H9 (cell line): Measurements from ENCODE around the gene OGFR. TPM values are rescaled to one million over a fixed set of nuclear protein-coding genes. Genes with fewer than 3 reads are reported as not detected.

Experiments
- DNase-seq: peaks from one replicate; pipeline ENCODE4 v3.0.0-alpha.2; 2017
- H2AFZ ChIP-seq: one replicate; pipeline ENCODE4 v1.6.1; 2013; ENCODE audit warnings: mild to moderate bottlenecking, low read length, control low read depth, moderate library complexity
- H2AK5ac ChIP-seq: 2 replicates; pipeline ENCODE4 v1.6.1; 2013; ENCODE audit warnings: low read length, control low read depth, mixed read lengths; ENCODE audit not compliant: insufficient read length
- H2BK120ac ChIP-seq: one replicate; pipeline ENCODE4 v1.6.1; 2013; ENCODE audit warnings: low read depth, mild to moderate bottlenecking, low read length, control low read depth, inconsistent platforms; ENCODE audit not compliant: poor library complexity, severe bottlenecking
- H2BK12ac ChIP-seq: 2 replicates; pipeline ENCODE4 v1.6.1; 2013; ENCODE audit warnings: low read length, control low read depth, mixed read lengths, low read depth; ENCODE audit not compliant: insufficient read length
- H2BK15ac ChIP-seq: 2 replicates; pipeline ENCODE4 v1.6.1; 2013; ENCODE audit warnings: low read depth, low read length, control low read depth
- H2BK20ac ChIP-seq: one replicate; pipeline ENCODE4 v1.6.1; 2013; ENCODE audit warnings: low read depth, mild to moderate bottlenecking, low read length, control low read depth, inconsistent platforms; ENCODE audit not compliant: poor library complexity, severe bottlenecking
- H2BK5ac ChIP-seq: 2 replicates; pipeline ENCODE4 v1.6.1; 2013; ENCODE audit warnings: low read length, control low read depth, mixed read lengths; ENCODE audit not compliant: insufficient read length
- H3K14ac ChIP-seq: 2 replicates; pipeline ENCODE4 v1.6.1; 2013; ENCODE audit warnings: low read length, control low read depth; ENCODE audit not compliant: insufficient read depth
- H3K18ac ChIP-seq: 2 replicates; pipeline ENCODE4 v1.6.1; 2013; ENCODE audit warnings: low read depth, mild to moderate bottlenecking, mixed read lengths, low read length, control low read depth; ENCODE audit not compliant: insufficient read length
- H3K23ac ChIP-seq: 2 replicates; pipeline ENCODE4 v1.6.1; 2013; ENCODE audit warnings: low read length, control low read depth, mixed read lengths, low read depth; ENCODE audit not compliant: insufficient read length
- H3K23me2 ChIP-seq: 2 replicates; pipeline ENCODE4 v1.6.1; 2013; ENCODE audit warnings: low read depth, mild to moderate bottlenecking, mixed read lengths, low read length, control low read depth; ENCODE audit not compliant: insufficient read length, poor library complexity, severe bottlenecking
- H3K27ac ChIP-seq: 2 replicates; pipeline ENCODE4 v1.5.1; 2013; ENCODE audit warnings: low read length, control low read depth, mixed read lengths, low read depth; ENCODE audit not compliant: insufficient read length
- H3K27me3 ChIP-seq: 2 replicates; pipeline ENCODE4 v1.6.1; 2013; ENCODE audit warnings: low read length, control low read depth, inconsistent platforms; ENCODE audit not compliant: insufficient read depth
- H3K4ac ChIP-seq: 2 replicates; pipeline ENCODE4 v1.6.1; 2013; ENCODE audit warnings: low read depth, mild to moderate bottlenecking, control low read depth, inconsistent platforms, low read length, moderate library complexity
- H3K4me1 ChIP-seq: 2 replicates; pipeline ENCODE4 v1.6.1; 2013; ENCODE audit warnings: low read length, control low read depth, inconsistent platforms; ENCODE audit not compliant: insufficient read depth
- H3K4me2 ChIP-seq: 2 replicates; pipeline ENCODE4 v1.6.1; 2013; ENCODE audit warnings: low read length, control low read depth, mixed read lengths; ENCODE audit not compliant: insufficient read length, insufficient read depth
- H3K56ac ChIP-seq: 2 replicates; pipeline ENCODE4 v1.6.1; 2013; ENCODE audit warnings: low read depth, mild to moderate bottlenecking, mixed read lengths, low read length, control low read depth; ENCODE audit not compliant: insufficient read length
- H3K79me1 ChIP-seq: 2 replicates; pipeline ENCODE4 v1.6.1; 2013; ENCODE audit warnings: low read depth, mild to moderate bottlenecking, moderate library complexity, low read length, control low read depth, inconsistent platforms; ENCODE audit not compliant: insufficient read depth, poor library complexity, severe bottlenecking
- H3K79me2 ChIP-seq: 2 replicates; pipeline ENCODE4 v1.6.1; 2013; ENCODE audit warnings: low read length, control low read depth, inconsistent platforms; ENCODE audit not compliant: insufficient read depth
- H3K9ac ChIP-seq: 2 replicates; pipeline ENCODE4 v1.6.1; 2013; ENCODE audit warnings: low read length, control low read depth, mixed read lengths; ENCODE audit not compliant: insufficient read length; ENCODE audit errors: extremely low read depth
- H3K9me3 ChIP-seq: one replicate; pipeline ENCODE4 v1.6.1; 2013; ENCODE audit warnings: low read depth, low read length, inconsistent platforms; ENCODE audit not compliant: control insufficient read depth
- H3T11ph ChIP-seq: one replicate; pipeline ENCODE4 v1.6.1; 2013; ENCODE audit warnings: mild to moderate bottlenecking, low read length, control low read depth, inconsistent platforms
- H4K20me1 ChIP-seq: one replicate; pipeline ENCODE4 v1.6.1; 2013; ENCODE audit not compliant: control insufficient read depth, insufficient read length, insufficient read depth
- H4K5ac ChIP-seq: 2 replicates; pipeline ENCODE4 v1.6.1; 2013; ENCODE audit warnings: low read depth, mild to moderate bottlenecking, mixed read lengths, low read length, control low read depth; ENCODE audit not compliant: insufficient read length
- H4K8ac ChIP-seq: replicated peaks from 2 replicates; pipeline ENCODE4 v1.6.1; 2013; ENCODE audit warnings: low read length, control low read depth, mixed read lengths, low read depth; ENCODE audit not compliant: insufficient read length
- H4K91ac ChIP-seq: 2 replicates; pipeline ENCODE4 v1.6.1; 2013; ENCODE audit warnings: low read depth, mild to moderate bottlenecking, moderate library complexity, mixed read lengths, low read length, control low read depth; ENCODE audit not compliant: insufficient read length
- H3K27ac Mint-ChIP-seq, 3 experiments: 2 replicates in 2 of 3; 3 replicates in 1 of 3; pipeline ENCODE4 v1.8.0; 2020 to 2021; ENCODE audit warnings: mixed read lengths in 3 of 3, mild to moderate bottlenecking in 1 of 3, moderate library complexity in 1 of 3
- H3K27me3 Mint-ChIP-seq: 2 replicates; pipeline ENCODE4 v1.8.0; 2021; ENCODE audit warnings: low read depth, mild to moderate bottlenecking, moderate library complexity, mixed read lengths
- H3K36me3 Mint-ChIP-seq, 3 experiments: 2 replicates in 2 of 3; 3 replicates in 1 of 3; pipeline ENCODE4 v1.8.0; 2020 to 2021; ENCODE audit warnings: low read depth in 3 of 3, mixed read lengths in 3 of 3; ENCODE audit not compliant: insufficient read depth in 1 of 3
- H3K4me1 Mint-ChIP-seq, 2 experiments: 2 replicates each; pipeline ENCODE4 v1.8.0; 2020; ENCODE audit warnings: mixed read lengths in 2 of 2
- H3K4me3 Mint-ChIP-seq, 2 experiments: 2 replicates in 1 of 2; 3 replicates in 1 of 2; pipeline ENCODE4 v1.8.0; 2020 to 2021; ENCODE audit warnings: mild to moderate bottlenecking in 2 of 2, mixed read lengths in 2 of 2, moderate library complexity in 1 of 2
- H3K9me3 Mint-ChIP-seq, 2 experiments: 2 replicates in 1 of 2; 3 replicates in 1 of 2; pipeline ENCODE4 v1.8.0; 2020; ENCODE audit warnings: mild to moderate bottlenecking in 2 of 2, mixed read lengths in 2 of 2, moderate library complexity in 1 of 2
- CTCF ChIP-seq: fragments of 200-600 bp; sonication (generic); conservative IDR thresholded peaks from 3 replicates; pipeline ENCODE4 v1.8.0; 2021; ENCODE audit warnings: antibody characterized with exemption, mild to moderate bottlenecking
- WGBS: extraction: QIAGEN DNeasy Blood & Tissue Kit; methylation state at CpG from one replicate; pipeline ENCODE4 v1.1.7; 2013; ENCODE audit warnings: missing lambda C conversion rate, low lambda C conversion rate, mixed read lengths; ENCODE audit not compliant: insufficient read length; ENCODE audit errors: extremely low coverage; 5-methylcytosine and 5-hydroxymethylcytosine counted together
- total RNA-seq: library from RNA; stranded (reverse); gene quantifications from 2 replicates; pipeline ENCODE4 v1.2.1, GENCODE V29; 2021

The OGFR gene
- total RNA-seq, 1 experiment from 2014 or later: 33.1 TPM

- H3K27me3 ChIP-seq: no peaks in the 10 kb centered on the region
- H2AFZ ChIP-seq: no peak overlapping the region
- H2BK12ac ChIP-seq: no peak overlapping the region
- H4K8ac ChIP-seq: no peak overlapping the region
- no peak for DNase-seq
- H3K27ac Mint-ChIP-seq: no peak overlapping the region
- no peak overlapping the region for H3K18ac ChIP-seq
- H3K27ac ChIP-seq: no peak overlapping the region
- H2BK5ac ChIP-seq: no peak overlapping the region
- H3K9ac ChIP-seq: no peak overlapping the region
- H4K5ac ChIP-seq: no peak overlapping the region
- H3K14ac ChIP-seq: no peak overlapping the region
- H3K23ac ChIP-seq: no peak overlapping the region
- H3K27me3 Mint-ChIP-seq: peaks cover 18% of the 10 kb centered on the region
- H3T11ph ChIP-seq: no peak overlapping the region
- H3K4me1 ChIP-seq: no peaks in the 10 kb centered on the region
- H3K4me1 Mint-ChIP-seq: peaks cover 4 to 5% of the 10 kb centered on the region in 2 experiments
- no peaks in the 10 kb centered on the region for H3K79me1 ChIP-seq
- H2BK20ac ChIP-seq: no peak overlapping the region
- no peaks in the 10 kb centered on the region for H3K9me3 ChIP-seq
- no peaks in the 10 kb centered on the region for H3K36me3 Mint-ChIP-seq
- H3K4me3 Mint-ChIP-seq: no peak overlapping the region
- no peak overlapping the region for H3K4ac ChIP-seq
- H2BK120ac ChIP-seq: no peak overlapping the region
- H2AK5ac ChIP-seq: no peak overlapping the region
- no CpG with 5 or more reads among the region's 11 CpGs for WGBS
- H3K79me2 ChIP-seq: no peaks in the 10 kb centered on the region
- H4K91ac ChIP-seq: no peak overlapping the region
- H4K20me1 ChIP-seq: no peaks in the 10 kb centered on the region
- H3K23me2 ChIP-seq: no peaks in the 10 kb centered on the region
- no peak overlapping the region for H3K56ac ChIP-seq
- H3K4me2 ChIP-seq: no peak overlapping the region
- no peak for TF ChIP-seq CTCF
- no peaks in the 10 kb centered on the region for H3K9me3 Mint-ChIP-seq
- no peak overlapping the region for H2BK15ac ChIP-seq
Measured at GRCh38 chr20:62785393-62785792, 19.2 kb upstream of the OGFR start.
